IMR-90 (cell line): ENCODE results near the gene APP. TPM values are rescaled to one million over a fixed set of nuclear protein-coding genes. Genes with fewer than 3 reads are reported as not detected.

ENCODE experiments used
- ATAC-seq: fragments of 200-7000 bp; cut with Tn5 transposase; 2 replicates; pipeline ENCODE4 v1.9.1; 2020; ENCODE audit warnings: low read depth, mild to moderate bottlenecking, moderate library complexity
- BruUV-seq: library from RNA; stranded (reverse); fragments of 400-500 nt; replicated peaks from 2 replicates; lab custom pipeline; 2021; lab: Mats Ljungman, UMichigan
- CTCF ChIA-PET: fragments of 300-600 bp; formaldehyde crosslinking; extraction: SDS; loops from one replicate; lab custom pipeline; 2021; ENCODE audit warnings: antibody characterized with exemption; lab: Yijun Ruan, JAX
- POLR2A ChIA-PET: fragments of 300-600 bp; sonication (Branson Sonifier 250); formaldehyde crosslinking; loops from one replicate; lab custom pipeline; 2022; ENCODE audit warnings: antibody characterized with exemption; ENCODE audit not compliant: unreplicated experiment; lab: Charles Lee
- DNase-seq: peaks from one replicate; pipeline ENCODE4 v3.0.0; 2013
- H2AFZ ChIP-seq: replicated peaks from 2 replicates; pipeline ENCODE3; 2013; ENCODE audit warnings: low read length, mild to moderate bottlenecking; ENCODE audit not compliant: poor library complexity
- H2AK5ac ChIP-seq: 2 replicates; pipeline ENCODE4 v1.6.1; 2013; ENCODE audit warnings: low read depth, low read length, inconsistent platforms
- H2AK9ac ChIP-seq: replicated peaks from 2 replicates; pipeline ENCODE3; 2013; ENCODE audit warnings: mild to moderate bottlenecking, low read depth, low read length, moderate library complexity; ENCODE audit not compliant: poor library complexity
- H2BK120ac ChIP-seq: 2 replicates; pipeline ENCODE4 v1.6.1; 2013; ENCODE audit warnings: low read depth, low read length, inconsistent platforms
- H2BK15ac ChIP-seq: 3 replicates; pipeline ENCODE4 v1.6.1; 2013; ENCODE audit warnings: low read depth, low read length, inconsistent platforms
- H2BK20ac ChIP-seq: 2 replicates; pipeline ENCODE4 v1.6.1; 2013; ENCODE audit warnings: low read depth, mild to moderate bottlenecking, inconsistent platforms, low read length, moderate library complexity
- H2BK5ac ChIP-seq: 2 replicates; pipeline ENCODE4 v1.6.1; 2013; ENCODE audit warnings: mild to moderate bottlenecking, low read depth, low read length, inconsistent platforms; ENCODE audit not compliant: poor library complexity, severe bottlenecking
- H3K14ac ChIP-seq: replicated peaks from 2 replicates; pipeline ENCODE4 v1.6.1; 2013; ENCODE audit warnings: low read depth, low read length, inconsistent platforms
- H3K18ac ChIP-seq: 2 replicates; pipeline ENCODE4 v1.6.1; 2013; ENCODE audit warnings: low read depth, low read length, control low read depth
- H3K23ac ChIP-seq: 2 replicates; pipeline ENCODE4 v1.6.1; 2013; ENCODE audit warnings: low read depth, low read length, inconsistent platforms
- H3K27ac ChIP-seq: 2 replicates; pipeline ENCODE4 v1.5.1; 2013; ENCODE audit warnings: mild to moderate bottlenecking, control low read depth, low read length; ENCODE audit not compliant: insufficient read depth
- H3K27me3 ChIP-seq: 2 replicates; pipeline ENCODE4 v1.6.1; 2013; ENCODE audit warnings: low read length; ENCODE audit not compliant: control insufficient read depth, insufficient read depth
- H3K36me3 ChIP-seq: 2 replicates; pipeline ENCODE4 v1.6.1; 2013; ENCODE audit warnings: low read length, mixed read lengths; ENCODE audit not compliant: control insufficient read depth, insufficient read depth
- H3K4ac ChIP-seq: 2 replicates; pipeline ENCODE4 v1.6.1; 2013; ENCODE audit warnings: low read depth, low read length, inconsistent platforms
- H3K4me1 ChIP-seq: 2 replicates; pipeline ENCODE4 v1.6.1; 2013; ENCODE audit warnings: low read length, mixed read lengths; ENCODE audit not compliant: control insufficient read depth, insufficient read depth
- H3K4me2 ChIP-seq: 2 replicates; pipeline ENCODE4 v1.6.1; 2013; ENCODE audit warnings: low read depth, mild to moderate bottlenecking, control low read depth, low read length, moderate library complexity
- H3K4me3 ChIP-seq: 2 replicates; pipeline ENCODE4 v1.5.1; 2013; ENCODE audit warnings: low read depth, mild to moderate bottlenecking, control low read depth, low read length, moderate library complexity; ENCODE audit not compliant: insufficient read depth
- H3K56ac ChIP-seq: 2 replicates; pipeline ENCODE4 v1.6.1; 2013; ENCODE audit warnings: low read length, inconsistent platforms; ENCODE audit not compliant: insufficient read depth; ENCODE audit errors: extremely low read depth
- H3K79me1 ChIP-seq, 2 experiments: 2 replicates each; pipeline ENCODE4 v1.6.1; 2013; ENCODE audit warnings: low read length in 2 of 2, inconsistent platforms in 1 of 2, low read depth in 1 of 2
- H3K9ac ChIP-seq: 2 replicates; pipeline ENCODE4 v1.6.1; 2013; ENCODE audit warnings: low read depth, low read length, control low read depth
- H3K9me1 ChIP-seq: 2 replicates; pipeline ENCODE4 v1.6.1; 2013; ENCODE audit warnings: low read length, inconsistent platforms; ENCODE audit not compliant: insufficient read depth
- H3K9me3 ChIP-seq: 2 replicates; pipeline ENCODE4 v1.6.1; 2013; ENCODE audit warnings: low read length; ENCODE audit not compliant: control insufficient read depth, insufficient read depth
- H4K20me1 ChIP-seq: 2 replicates; pipeline ENCODE4 v1.6.1; 2013; ENCODE audit warnings: low read length, inconsistent platforms; ENCODE audit not compliant: insufficient read depth
- H4K5ac ChIP-seq: 2 replicates; pipeline ENCODE4 v1.6.1; 2013; ENCODE audit warnings: mild to moderate bottlenecking, low read depth, low read length, control low read depth
- H4K8ac ChIP-seq, 2 experiments: 2 replicates each; pipeline ENCODE4 v1.6.1; 2013; ENCODE audit warnings: low read depth in 2 of 2, low read length in 2 of 2, control low read depth in 1 of 2, inconsistent platforms in 1 of 2
- H4K91ac ChIP-seq: 2 replicates; pipeline ENCODE4 v1.6.1; 2013; ENCODE audit warnings: low read depth, low read length, inconsistent platforms; ENCODE audit not compliant: insufficient read depth
- BHLHE40 ChIP-seq: fragments of 150-350 bp; IDR thresholded peaks from 2 replicates; pipeline ENCODE4 v1.6.1; 2016; ENCODE audit warnings: mild to moderate bottlenecking, low read depth, low read length
- CEBPB ChIP-seq: IDR thresholded peaks from 2 replicates; pipeline ENCODE4 v1.6.1; 2012; ENCODE audit warnings: low read depth, low read length, improper control_type of control experiment
- CHD1 ChIP-seq: IDR thresholded peaks from 2 replicates; pipeline ENCODE4 v1.6.1; 2012; ENCODE audit warnings: low read depth, low read length, improper control_type of control experiment
- FOS ChIP-seq: fragments of 150-350 bp; IDR thresholded peaks from 2 replicates; pipeline ENCODE4 v1.6.1; 2016; ENCODE audit warnings: low read depth, low read length
- MAFK ChIP-seq: IDR thresholded peaks from 2 replicates; pipeline ENCODE4 v1.6.1; 2012; ENCODE audit warnings: low read depth, low read length, improper control_type of control experiment
- MAZ ChIP-seq: IDR thresholded peaks from 2 replicates; pipeline ENCODE4 v1.6.1; 2012; ENCODE audit warnings: low read depth, mild to moderate bottlenecking, low read length, improper control_type of control experiment, moderate library complexity, borderline replicate concordance
- MXI1 ChIP-seq: IDR thresholded peaks from 2 replicates; pipeline ENCODE4 v1.6.1; 2012; ENCODE audit warnings: low read depth, mild to moderate bottlenecking, low read length, moderate library complexity, borderline replicate concordance
- NFE2L2 ChIP-seq: fragments of 150-350 bp; IDR thresholded peaks from 2 replicates; pipeline ENCODE4 v1.6.1; 2016; ENCODE audit warnings: low read depth, mild to moderate bottlenecking, low read length
- POLR2A ChIP-seq: IDR thresholded peaks from 2 replicates; pipeline ENCODE4 v1.6.1; 2012; ENCODE audit warnings: mild to moderate bottlenecking, low read depth, low read length
- RCOR1 ChIP-seq: IDR thresholded peaks from 2 replicates; pipeline ENCODE4 v1.6.1; 2012; ENCODE audit warnings: mild to moderate bottlenecking, low read length, improper control_type of control experiment; ENCODE audit not compliant: insufficient replicate concordance
- SMC3 ChIP-seq: fragments of 150-350 bp; IDR thresholded peaks from 2 replicates; pipeline ENCODE4 v1.6.1; 2016; ENCODE audit warnings: low read depth, mild to moderate bottlenecking, antibody characterized with exemption, low read length, moderate library complexity
- WGBS, 2 experiments: methylation state at CpG; one replicate each; pipeline versions ENCODE4 v1.1.5 to v1.1.7; 2013; ENCODE audit warnings: missing lambda C conversion rate in 2 of 2; ENCODE audit not compliant: insufficient read length in 1 of 2; ENCODE audit errors: extremely low coverage in 2 of 2; 5-methylcytosine and 5-hydroxymethylcytosine counted together
- dilution Hi-C: fragments of 300-500 bp; cut with HindIII; formaldehyde crosslinking; loops from one replicate; pipeline ENCODE4 v1.14.3; 2018; ENCODE audit warnings: low sequenced_read_pairs; ENCODE audit not compliant: unreplicated experiment
- in situ Hi-C: fragments of 300-500 bp; cut with MboI; formaldehyde crosslinking; loops from 3 replicates; pipeline ENCODE4 v1.14.3; 2019; ENCODE audit warnings: low sequenced_read_pairs, inconsistent platforms, mixed read lengths
- intact Hi-C: fragments of 100-400 bp; cut with micrococcal nuclease; formaldehyde crosslinking; loops from 2 replicates; pipeline ENCODE4 v1.10.0; 2022
- polyA plus RNA-seq, 3 experiments: library from polyadenylated mRNA; depleted of rRNA; stranded (reverse); fragments of >200 nt; gene quantifications; 2 replicates each; pipeline ENCODE4 v1.2.3, GENCODE V29; 2012; ENCODE audit warnings: low replicate concordance in 1 of 3
- total RNA-seq: library from RNA; depleted of rRNA; stranded (reverse); fragments of >200 nt; gene quantifications from 2 replicates; pipeline ENCODE4 v1.2.3, GENCODE V29; 2012
- TF ChIP-seq, protein P1 (sequence below): fragments of 150-350 bp; IDR thresholded peaks from 2 replicates; pipeline ENCODE4 v1.6.1; 2017; ENCODE audit warnings: mild to moderate bottlenecking, antibody characterized with exemption, low read length, low read depth
- TF ChIP-seq, protein P2 (sequence below): fragments of 150-350 bp; IDR thresholded peaks from 2 replicates; pipeline ENCODE4 v1.6.1; 2016; ENCODE audit warnings: low read depth, mild to moderate bottlenecking, low read length, moderate library complexity, borderline replicate concordance
- TF ChIP-seq, protein P3 (sequence below): conservative IDR thresholded peaks from 2 replicates; pipeline ENCODE4 v1.5.1; 2012; ENCODE audit warnings: mild to moderate bottlenecking, low read depth, low read length, improper control_type of control experiment

Gene APP
- total and polyA plus RNA-seq, 2 of the 4 experiments (the other 2 are of a cell fraction), result 191 to 530 TPM

DNA sequence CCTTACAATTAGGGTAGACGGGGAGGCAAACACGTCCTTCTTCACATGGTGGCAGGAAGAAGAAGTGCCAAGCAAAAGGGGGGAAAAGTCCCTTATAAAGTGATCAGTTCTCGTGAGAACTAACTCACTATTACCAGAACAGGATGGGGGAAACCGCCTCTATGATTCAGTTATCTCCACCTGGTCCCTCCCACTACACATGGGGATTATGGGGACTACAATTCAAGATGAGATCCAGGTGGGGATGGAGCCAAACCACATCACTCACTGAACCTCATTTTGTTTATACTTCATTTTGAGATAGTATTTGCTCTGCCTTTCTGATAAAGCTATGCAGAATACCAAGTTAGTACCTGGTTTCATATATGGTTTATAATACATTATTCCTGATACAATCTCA lies 26.5 kb downstream of the APP start:
- Histone ChIP-seq H4K91ac (no peak overlapping the region), H2BK120ac (no peak overlapping the region), H2BK15ac (no peak overlapping the region), H3K36me3 (no peaks in the 10 kb centered on the region), H3K23ac (no peak overlapping the region), H3K18ac (no peak overlapping the region), H3K56ac (no peak overlapping the region), H3K9me3 (no peaks in the 10 kb centered on the region), H2AK5ac (no peak overlapping the region), H3K79me1 (peaks cover 41 to 50% of the 10 kb centered on the region in 2 experiments), H4K5ac (no peak overlapping the region), H2BK20ac (no peak overlapping the region), H3K4me3 (no peak overlapping the region), H3K27ac (no peak overlapping the region), H3K27me3 (no peaks in the 10 kb centered on the region), H2AFZ (no peak overlapping the region), H3K4me2 (no peak overlapping the region), H3K9ac (no peak overlapping the region), H4K8ac (no peak overlapping the region), H3K9me1 (peaks cover 18% of the 10 kb centered on the region; the same call in 1 of the 2 replicates), H3K14ac (no peak overlapping the region), H2AK9ac (no peak overlapping the region), H2BK5ac (no peak overlapping the region), H3K4me1 (peaks cover 10% of the 10 kb centered on the region), H4K20me1 (peaks cover 20% of the 10 kb centered on the region), H3K4ac (no peak overlapping the region)
- TF ChIP-seq, protein P1, sequence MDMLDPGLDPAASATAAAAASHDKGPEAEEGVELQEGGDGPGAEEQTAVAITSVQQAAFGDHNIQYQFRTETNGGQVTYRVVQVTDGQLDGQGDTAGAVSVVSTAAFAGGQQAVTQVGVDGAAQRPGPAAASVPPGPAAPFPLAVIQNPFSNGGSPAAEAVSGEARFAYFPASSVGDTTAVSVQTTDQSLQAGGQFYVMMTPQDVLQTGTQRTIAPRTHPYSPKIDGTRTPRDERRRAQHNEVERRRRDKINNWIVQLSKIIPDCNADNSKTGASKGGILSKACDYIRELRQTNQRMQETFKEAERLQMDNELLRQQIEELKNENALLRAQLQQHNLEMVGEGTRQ, result no peak
- no peak for TF ChIP-seq MXI1
- TF ChIP-seq MAZ, result no peak
- TF ChIP-seq SMC3, result no peak
- no peak for TF ChIP-seq MAFK
- TF ChIP-seq, protein P2, sequence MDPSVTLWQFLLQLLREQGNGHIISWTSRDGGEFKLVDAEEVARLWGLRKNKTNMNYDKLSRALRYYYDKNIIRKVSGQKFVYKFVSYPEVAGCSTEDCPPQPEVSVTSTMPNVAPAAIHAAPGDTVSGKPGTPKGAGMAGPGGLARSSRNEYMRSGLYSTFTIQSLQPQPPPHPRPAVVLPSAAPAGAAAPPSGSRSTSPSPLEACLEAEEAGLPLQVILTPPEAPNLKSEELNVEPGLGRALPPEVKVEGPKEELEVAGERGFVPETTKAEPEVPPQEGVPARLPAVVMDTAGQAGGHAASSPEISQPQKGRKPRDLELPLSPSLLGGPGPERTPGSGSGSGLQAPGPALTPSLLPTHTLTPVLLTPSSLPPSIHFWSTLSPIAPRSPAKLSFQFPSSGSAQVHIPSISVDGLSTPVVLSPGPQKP, result no peak
- no peak for TF ChIP-seq CEBPB
- no peak for TF ChIP-seq FOS
- no peak for TF ChIP-seq RCOR1
- TF ChIP-seq BHLHE40, result no peak
- TF ChIP-seq, protein P3, sequence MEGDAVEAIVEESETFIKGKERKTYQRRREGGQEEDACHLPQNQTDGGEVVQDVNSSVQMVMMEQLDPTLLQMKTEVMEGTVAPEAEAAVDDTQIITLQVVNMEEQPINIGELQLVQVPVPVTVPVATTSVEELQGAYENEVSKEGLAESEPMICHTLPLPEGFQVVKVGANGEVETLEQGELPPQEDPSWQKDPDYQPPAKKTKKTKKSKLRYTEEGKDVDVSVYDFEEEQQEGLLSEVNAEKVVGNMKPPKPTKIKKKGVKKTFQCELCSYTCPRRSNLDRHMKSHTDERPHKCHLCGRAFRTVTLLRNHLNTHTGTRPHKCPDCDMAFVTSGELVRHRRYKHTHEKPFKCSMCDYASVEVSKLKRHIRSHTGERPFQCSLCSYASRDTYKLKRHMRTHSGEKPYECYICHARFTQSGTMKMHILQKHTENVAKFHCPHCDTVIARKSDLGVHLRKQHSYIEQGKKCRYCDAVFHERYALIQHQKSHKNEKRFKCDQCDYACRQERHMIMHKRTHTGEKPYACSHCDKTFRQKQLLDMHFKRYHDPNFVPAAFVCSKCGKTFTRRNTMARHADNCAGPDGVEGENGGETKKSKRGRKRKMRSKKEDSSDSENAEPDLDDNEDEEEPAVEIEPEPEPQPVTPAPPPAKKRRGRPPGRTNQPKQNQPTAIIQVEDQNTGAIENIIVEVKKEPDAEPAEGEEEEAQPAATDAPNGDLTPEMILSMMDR, result no peak
- TF ChIP-seq NFE2L2, result no peak
- TF ChIP-seq CHD1, result no peak
- no peak for TF ChIP-seq POLR2A
- POLR2A ChIA-PET, result no interaction called here
- no TSS peak for BruUV-seq
- ATAC-seq (no peak), DNase-seq (no peak)
- CTCF ChIA-PET, result no interaction called here
- intact Hi-C loops (no loop called here), dilution Hi-C loops (no loop called here), in situ Hi-C loops (no loop called here)
- no CpG with 5 or more reads among the region's 4 CpGs for WGBS, 2 experiments
